GM12864 (cell line): ENCODE measurements around the gene MPRIP.

Source experiments
- DNase-seq: peaks from one replicate; pipeline ENCODE4 v3.0.0-alpha.2; 2011; ENCODE audit warnings: low read depth
- H3K4me3 ChIP-seq: 2 replicates; pipeline ENCODE4 v1.5.1; 2011; ENCODE audit warnings: mild to moderate bottlenecking, low read depth, low read length, control low read depth
- CTCF ChIP-seq: IDR thresholded peaks from 2 replicates; pipeline ENCODE4 v1.5.1; 2011; ENCODE audit warnings: low read depth, mild to moderate bottlenecking, moderate library complexity, low read length, control low read depth, inconsistent platforms; ENCODE audit errors: missing control alignments

MPRIP gene

DNA sequence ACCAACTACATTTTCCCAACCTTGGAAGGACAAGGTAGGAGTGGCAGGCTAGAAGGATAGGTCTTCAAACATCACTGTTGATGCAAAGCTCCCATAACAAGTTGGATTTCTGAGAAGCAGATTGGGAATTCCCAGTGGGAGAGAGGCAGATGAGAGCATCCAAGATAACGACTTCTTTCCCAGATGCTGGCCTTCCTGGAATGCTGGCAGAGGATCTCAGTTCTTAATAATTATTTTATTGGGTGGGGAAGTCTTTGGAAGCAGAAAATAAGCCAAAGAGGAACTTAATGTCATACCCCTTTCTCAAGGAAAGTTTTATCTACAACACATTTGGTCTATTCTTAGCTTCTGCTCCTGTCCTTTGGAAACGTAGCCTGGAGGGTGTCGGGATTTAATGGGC, 64.5 kb downstream of the MPRIP start:
- no peak for TF ChIP-seq CTCF
- H3K4me3 ChIP-seq, result no peak overlapping the region
- DNase-seq, result no peak

DNA sequence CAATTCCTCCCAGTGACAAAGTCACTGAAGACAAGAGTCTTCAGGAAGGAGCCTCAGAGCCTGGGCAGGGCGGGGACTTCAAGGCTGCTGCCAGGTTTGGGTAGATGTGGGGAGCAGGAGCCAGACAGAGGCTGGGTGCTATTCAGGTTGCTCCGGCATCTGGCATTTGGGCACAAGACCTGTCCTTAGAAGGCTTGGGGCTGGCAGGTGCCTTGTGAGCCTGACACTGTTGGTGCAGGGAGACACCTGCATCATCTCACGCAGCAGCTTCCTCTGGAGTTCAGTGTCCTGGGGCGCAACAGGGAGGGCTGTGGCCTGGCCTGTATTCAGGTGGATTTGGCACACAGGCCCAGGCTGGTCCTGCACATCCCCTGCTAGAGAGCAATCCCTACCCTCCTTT, 65.0 kb downstream of the MPRIP start:
- DNase-seq, result no peak
- no peak overlapping the region for H3K4me3 ChIP-seq
- TF ChIP-seq CTCF, result no peak

DNA sequence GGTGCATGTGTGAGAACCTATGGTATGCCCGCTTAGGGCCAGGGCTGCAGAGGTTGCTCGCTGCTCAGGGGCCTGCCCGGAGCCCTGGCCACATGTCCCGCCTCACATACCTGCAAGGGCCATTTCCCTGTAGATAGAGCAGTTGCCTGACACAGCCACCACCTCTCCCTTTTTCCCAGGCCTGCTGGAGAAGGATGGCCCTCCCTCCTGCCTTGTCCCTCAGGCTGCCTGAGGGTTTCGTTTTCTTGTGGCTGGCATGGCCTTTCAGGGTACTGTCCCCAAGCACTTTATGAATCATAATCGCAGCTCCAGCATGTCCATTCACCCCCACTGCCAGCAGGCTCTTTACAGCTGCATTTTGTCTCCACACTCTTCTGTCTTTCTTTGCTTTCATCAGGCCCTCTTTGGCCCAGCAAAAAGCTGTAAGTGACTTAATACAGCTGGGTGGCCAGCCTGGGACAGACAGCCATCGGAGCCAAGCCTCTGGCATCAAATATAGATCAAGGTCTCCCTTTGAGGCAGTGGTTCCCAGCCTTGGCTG, 65.7 kb downstream of the MPRIP start:
- no peak overlapping the region for H3K4me3 ChIP-seq
- no peak for TF ChIP-seq CTCF
- no peak for DNase-seq

DNA sequence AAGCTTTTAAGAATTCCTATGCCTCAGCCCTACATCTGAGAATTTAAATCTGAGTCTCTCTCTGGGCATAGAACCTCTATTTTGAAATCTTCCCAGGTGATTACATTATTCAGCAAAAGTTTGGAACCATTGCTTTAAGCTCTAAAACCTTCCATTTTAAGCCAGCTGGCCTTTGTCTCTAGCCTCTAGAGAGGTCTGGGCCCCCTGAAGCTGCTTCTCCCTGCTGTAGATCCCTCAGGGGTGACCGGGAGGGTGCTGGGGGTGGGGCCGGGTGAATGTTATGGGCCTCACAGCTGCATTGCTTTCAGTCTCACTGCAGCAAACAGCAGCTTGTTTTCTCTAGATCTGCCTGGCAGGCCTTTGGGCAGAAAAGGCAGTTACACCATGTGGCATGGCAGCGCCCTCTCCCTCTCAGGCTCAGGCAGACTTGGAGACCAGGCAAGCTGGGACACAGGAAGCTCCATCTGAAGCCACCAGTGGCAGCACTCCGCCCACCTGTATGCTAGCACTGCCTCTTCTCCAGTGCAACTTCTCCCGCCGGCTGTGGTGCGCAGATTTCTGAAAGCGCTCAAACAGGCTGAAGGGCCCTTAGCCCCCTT, 66.3 kb downstream of the MPRIP start:
- no peak for DNase-seq
- no peak for TF ChIP-seq CTCF
- H3K4me3 ChIP-seq, result no peak overlapping the region

DNA sequence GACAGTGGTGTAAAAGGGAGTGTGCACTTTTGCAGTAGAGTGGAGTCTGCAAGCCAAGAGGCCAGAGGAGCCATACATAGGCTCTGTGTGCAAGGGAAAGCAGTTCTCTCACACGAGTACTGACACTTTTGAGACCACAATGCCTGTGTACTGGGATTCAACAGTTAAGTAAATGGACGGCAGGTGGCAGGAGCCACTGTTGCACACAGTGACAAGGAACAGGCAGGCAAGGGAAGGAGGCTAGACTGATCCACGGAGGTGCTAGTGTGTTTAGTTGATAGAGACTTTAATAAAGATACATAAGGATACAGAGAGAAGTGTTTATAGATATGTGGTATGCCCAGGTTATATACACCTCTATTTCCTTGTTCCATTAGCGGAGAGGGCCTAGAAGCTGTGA, 67.0 kb downstream of the MPRIP start:
- DNase-seq, result no peak
- TF ChIP-seq CTCF, result no peak
- H3K4me3 ChIP-seq, result no peak overlapping the region

- no peak for TF ChIP-seq CTCF
- no peak for DNase-seq
- H3K4me3 ChIP-seq, result no peak overlapping the region
These were observed 67.7 kb downstream of the MPRIP start for GRCh38 chr17:17109907-17110306.

DNA sequence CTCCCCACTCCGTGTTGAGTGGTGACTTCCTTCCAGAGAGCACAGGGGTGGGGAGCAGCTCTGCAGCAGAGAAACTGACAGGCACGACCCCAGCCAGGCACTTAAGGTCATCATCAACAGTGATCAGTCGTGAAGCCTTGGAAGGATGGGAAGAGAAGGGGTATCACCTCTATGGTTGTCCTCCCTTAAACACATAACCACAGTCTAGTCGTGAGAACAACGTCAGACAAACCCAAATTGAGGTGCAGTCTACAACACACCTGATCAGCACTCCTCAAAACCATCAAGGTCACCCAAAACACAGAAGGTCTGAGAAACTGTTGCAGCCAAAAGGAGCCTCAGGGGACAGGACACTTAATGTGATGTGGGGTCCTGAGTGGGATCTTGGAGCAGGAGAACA, 68.3 kb downstream of the MPRIP start:
- no peak for TF ChIP-seq CTCF
- no peak overlapping the region for H3K4me3 ChIP-seq
- no peak for DNase-seq
